BLaER1 (cell line): ENCODE results near the gene AXIN1.
"Not testable (repeated sequence)": the region's sequence is repeated elsewhere in the genome, so short reads cannot be mapped to it uniquely, and the experiment has no call there.

Experiments
- H3K27ac ChIP-seq: shearing (Covaris generic); formaldehyde crosslinking; 2 replicates; pipeline ENCODE4 v1.8.1; 2022
- H3K27me3 ChIP-seq: shearing (Covaris generic); formaldehyde crosslinking; 2 replicates; pipeline ENCODE4 v1.8.1; 2022
- H3K36me3 ChIP-seq: shearing (Covaris generic); formaldehyde crosslinking; 2 replicates; pipeline ENCODE4 v1.8.1; 2022
- H3K4me1 ChIP-seq: shearing (Covaris generic); formaldehyde crosslinking; 2 replicates; pipeline ENCODE4 v1.8.1; 2022
- H3K4me2 ChIP-seq: shearing (Covaris generic); formaldehyde crosslinking; 2 replicates; pipeline ENCODE4 v1.8.1; 2022
- H3K4me3 ChIP-seq: shearing (Covaris generic); formaldehyde crosslinking; 2 replicates; pipeline ENCODE4 v1.8.1; 2022
- H3K9ac ChIP-seq: shearing (Covaris generic); formaldehyde crosslinking; 2 replicates; pipeline ENCODE4 v1.8.1; 2022
- H3K9me3 ChIP-seq: shearing (Covaris generic); formaldehyde crosslinking; 2 replicates; pipeline ENCODE4 v1.8.1; 2022
- H4K20me1 ChIP-seq: shearing (Covaris generic); formaldehyde crosslinking; 2 replicates; pipeline ENCODE4 v1.8.1; 2022
- Cebpa-rat ChIP-seq: shearing (Covaris generic); IDR thresholded peaks from 2 replicates; pipeline ENCODE4 v1.8.1; 2022

AXIN1 gene

DNA sequence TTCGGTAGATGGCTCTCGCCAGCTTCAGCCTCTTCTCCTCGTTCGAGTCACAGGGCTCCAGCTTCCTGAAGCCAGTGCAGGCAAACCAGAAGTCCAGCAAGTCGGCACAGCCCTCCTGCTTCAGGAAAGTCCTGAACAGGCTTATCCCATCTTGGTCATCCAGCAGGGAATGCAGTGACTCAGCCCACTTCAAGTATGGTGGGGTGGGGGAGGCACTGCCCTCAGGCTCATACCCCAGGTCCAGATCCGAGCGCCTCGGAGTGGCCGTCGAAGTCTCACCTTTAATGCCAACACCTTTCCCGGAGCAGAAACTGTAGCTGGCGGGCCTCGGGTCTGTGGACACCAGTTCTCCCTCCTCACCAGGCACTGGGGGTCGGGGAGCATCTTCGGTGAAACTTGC is 5.9 kb downstream of the AXIN1 start:
- H3K9ac ChIP-seq, result no peak overlapping the region
- no peaks in the 10 kb centered on the region for H3K27me3 ChIP-seq
- TF ChIP-seq Cebpa-rat, result no peak
- peaks cover 74% of the 10 kb centered on the region for H3K36me3 ChIP-seq
- H4K20me1 ChIP-seq, result peaks cover 97% of the 10 kb centered on the region
- H3K27ac ChIP-seq, result no peak overlapping the region
- H3K4me2 ChIP-seq, result no peak overlapping the region
- H3K4me3 ChIP-seq, result no peak overlapping the region
- H3K9me3 ChIP-seq, result no peaks in the 10 kb centered on the region
- peaks cover 54% of the 10 kb centered on the region for H3K4me1 ChIP-seq

DNA sequence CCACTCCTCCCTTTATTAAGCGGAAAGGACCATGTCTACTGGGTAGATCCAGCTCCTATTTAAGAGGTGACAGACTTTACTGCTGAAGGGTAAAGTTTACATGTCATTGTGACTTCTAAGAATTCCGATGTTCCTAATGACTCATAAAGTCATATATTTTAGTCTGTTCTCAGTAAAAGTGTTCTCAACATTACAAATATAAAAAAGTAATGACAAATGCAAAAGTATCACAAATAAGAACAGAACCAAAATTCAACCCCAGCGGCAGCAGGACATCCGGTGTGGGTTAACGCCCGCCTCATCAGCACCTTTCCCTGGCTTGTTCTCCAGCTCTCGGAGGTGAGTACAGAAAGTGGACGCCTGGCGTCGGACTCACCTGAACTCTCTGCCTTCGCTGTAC is 6.8 kb downstream of the AXIN1 start:
- Histone ChIP-seq H3K9me3 (no peaks in the 10 kb centered on the region), H3K9ac (no peak overlapping the region), H3K4me2 (no peak overlapping the region), H3K36me3 (peaks cover 81% of the 10 kb centered on the region), H3K27ac (no peak overlapping the region), H4K20me1 (peaks cover 97% of the 10 kb centered on the region), H3K4me3 (no peak overlapping the region), H3K4me1 (peaks cover 47% of the 10 kb centered on the region), H3K27me3 (no peaks in the 10 kb centered on the region)
- TF ChIP-seq Cebpa-rat, result no peak

DNA sequence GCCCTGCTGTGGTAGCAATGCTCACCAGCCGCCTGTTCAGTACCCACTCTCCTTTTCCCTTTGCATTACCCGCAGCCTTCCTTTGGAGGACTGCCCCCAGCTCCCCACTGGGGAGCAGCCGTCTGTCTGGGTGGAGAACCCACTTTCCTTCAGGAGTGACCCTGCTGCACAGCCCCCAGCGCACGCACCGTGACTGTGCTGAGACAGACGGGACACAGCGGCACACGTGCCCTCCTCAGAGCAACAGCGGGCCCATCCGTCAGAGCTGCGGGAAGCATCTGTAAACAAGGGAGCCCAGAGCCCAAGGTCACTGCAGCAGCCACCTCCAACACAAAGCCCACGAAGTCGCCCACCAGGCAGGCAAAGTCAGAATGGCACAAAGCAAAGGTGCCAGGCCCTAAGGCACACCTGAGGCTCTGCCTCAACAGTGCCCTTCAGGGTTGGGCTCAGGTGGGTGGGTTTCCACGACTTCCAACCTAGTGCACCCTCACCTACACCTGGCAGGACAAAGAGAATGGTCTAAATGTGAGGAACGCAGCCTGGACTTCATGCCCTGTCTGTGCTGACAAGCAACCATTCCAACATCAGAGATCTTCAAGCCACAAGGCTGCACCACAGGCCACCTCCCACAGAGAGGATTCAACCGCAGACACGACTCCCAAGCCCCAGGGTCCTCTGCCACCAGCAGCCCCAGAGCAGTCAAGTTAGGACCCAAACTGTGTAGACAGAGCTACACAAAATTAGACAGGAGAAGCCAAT is 9.9 kb downstream of the AXIN1 start:
- Histone ChIP-seq H4K20me1 (peaks cover 97% of the 10 kb centered on the region), H3K36me3 (peaks cover 80% of the 10 kb centered on the region), H3K4me2 (no peak overlapping the region), H3K9me3 (no peaks in the 10 kb centered on the region), H3K4me1 (peaks cover 40% of the 10 kb centered on the region), H3K27me3 (no peaks in the 10 kb centered on the region), H3K4me3 (no peak overlapping the region), H3K27ac (no peak overlapping the region), H3K9ac (no peak overlapping the region)
- no peak for TF ChIP-seq Cebpa-rat

DNA sequence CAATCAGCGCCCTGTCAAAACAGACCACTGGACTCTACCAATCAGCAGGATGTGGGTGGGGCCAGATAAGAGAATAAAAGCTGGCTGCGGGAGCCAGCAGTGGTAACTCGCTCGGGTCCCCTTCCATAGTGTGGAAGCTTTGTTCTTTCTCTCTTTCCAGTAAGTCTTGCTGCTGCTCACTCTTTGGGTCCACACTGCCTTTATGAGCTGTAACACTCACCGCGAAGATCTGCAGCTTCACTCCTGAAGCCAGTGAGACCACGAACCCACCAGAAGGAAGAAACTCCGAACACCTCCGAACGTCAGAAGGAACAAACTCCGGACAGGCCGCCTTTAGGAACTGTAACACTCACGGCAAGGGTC is 10.6 kb downstream of the AXIN1 start:
- not testable (repeated sequence) for H3K27ac ChIP-seq, H3K4me3 ChIP-seq, H3K9ac ChIP-seq, H3K27me3 ChIP-seq, H3K9me3 ChIP-seq, H3K4me2 ChIP-seq
- peaks cover 46% of the 10 kb centered on the region for H3K4me1 ChIP-seq
- peaks cover 73% of the 10 kb centered on the region for H3K36me3 ChIP-seq
- H4K20me1 ChIP-seq, result peaks cover 97% of the 10 kb centered on the region

DNA sequence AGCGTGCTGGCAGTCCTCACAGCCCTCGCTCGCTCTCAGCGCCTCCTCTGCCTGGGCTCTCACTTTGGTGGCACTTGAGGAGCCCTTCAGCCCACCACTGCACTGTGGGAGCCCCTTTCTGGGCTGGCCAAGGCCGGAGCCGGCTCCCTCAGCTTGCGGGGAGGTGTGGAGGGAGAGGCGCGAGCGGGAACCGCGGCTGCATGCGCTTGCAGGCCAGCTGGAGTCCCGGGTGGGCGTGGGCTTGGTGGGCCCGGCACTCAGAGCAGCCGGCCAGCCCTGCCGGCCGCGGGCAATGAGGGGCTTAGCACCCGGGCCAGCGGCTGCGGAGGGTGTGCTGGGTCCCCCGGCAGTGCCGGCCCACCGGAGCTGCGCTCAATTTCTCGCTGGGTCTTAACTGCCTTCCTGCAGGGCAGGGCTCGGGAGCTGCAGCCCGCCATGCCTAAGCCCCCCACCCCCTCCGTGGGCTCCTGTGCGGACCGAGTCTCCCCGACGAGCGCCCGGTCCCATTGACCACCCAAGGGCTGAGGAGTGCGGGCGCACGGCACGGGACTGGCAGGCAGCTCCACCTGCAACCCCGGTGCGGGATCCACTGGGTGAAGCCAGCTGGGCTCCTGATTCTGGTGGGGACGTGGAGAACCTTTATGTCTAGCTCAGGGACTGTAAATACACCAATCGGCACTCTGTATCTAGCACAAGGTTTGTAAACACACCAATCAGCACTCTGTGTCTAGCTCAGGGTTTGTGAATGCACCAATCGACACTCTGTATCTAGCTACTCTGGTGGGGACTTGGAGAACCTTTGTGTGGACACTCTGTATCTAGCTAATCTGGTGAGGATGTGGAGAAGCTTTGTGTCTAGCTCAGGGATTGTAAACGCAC is 11.2 kb downstream of the AXIN1 start:
- Histone ChIP-seq H4K20me1 (peaks cover 97% of the 10 kb centered on the region), H3K36me3 (peaks cover 67% of the 10 kb centered on the region), H3K4me1 (peaks cover 53% of the 10 kb centered on the region)
- H3K9ac ChIP-seq, H3K27me3 ChIP-seq, H3K4me3 ChIP-seq, H3K4me2 ChIP-seq, H3K9me3 ChIP-seq, H3K27ac ChIP-seq: not testable (repeated sequence)

DNA sequence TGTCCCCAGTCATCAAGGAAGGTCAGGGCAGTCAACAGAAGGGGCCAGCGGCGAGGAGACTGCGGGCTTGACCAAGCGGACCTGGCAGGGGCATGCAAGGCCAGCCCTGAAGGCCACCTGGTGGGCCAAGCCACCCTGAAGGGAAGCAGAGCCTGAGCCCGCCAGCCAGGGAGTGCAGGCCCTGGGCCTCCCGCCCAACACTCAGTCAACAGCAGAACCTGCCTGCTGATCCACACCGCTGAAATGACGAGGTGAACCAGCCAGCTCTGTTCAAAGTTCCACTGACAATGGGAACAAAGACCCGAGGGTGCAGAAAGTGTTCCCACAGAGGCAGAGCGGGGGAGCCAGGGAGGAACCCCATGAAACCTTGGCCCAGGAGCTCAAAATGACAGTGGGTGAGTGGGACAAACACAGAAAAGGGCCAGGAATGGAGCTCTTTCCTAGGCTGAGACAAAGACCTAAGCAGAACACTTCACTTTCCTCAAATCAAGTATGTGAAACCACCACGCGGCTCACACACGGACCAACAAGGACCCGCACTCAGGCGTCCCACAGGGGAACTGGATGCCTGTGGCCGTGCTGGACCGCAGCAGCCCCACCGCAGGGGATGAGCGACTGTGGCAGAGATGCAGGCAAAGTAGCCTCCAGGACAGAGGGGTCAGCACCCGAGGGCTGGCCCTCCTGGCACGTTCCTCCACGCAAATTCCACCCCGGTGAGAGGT is 12.0 kb downstream of the AXIN1 start:
- H3K4me2 ChIP-seq, result peak overlapping the region; percentile 59
- peaks cover 97% of the 10 kb centered on the region for H4K20me1 ChIP-seq
- H3K4me1 ChIP-seq, result peaks cover 57% of the 10 kb centered on the region
- no peak for TF ChIP-seq Cebpa-rat
- H3K27ac ChIP-seq, result 0 out of 2 replicates have a peak overlapping the region, but pooled peaks have one; percentile 13
- H3K9me3 ChIP-seq, result no peaks in the 10 kb centered on the region
- H3K9ac ChIP-seq, result no peak overlapping the region
- H3K4me3 ChIP-seq, result no peak overlapping the region
- H3K27me3 ChIP-seq, result no peaks in the 10 kb centered on the region
- H3K36me3 ChIP-seq, result peaks cover 62% of the 10 kb centered on the region

DNA sequence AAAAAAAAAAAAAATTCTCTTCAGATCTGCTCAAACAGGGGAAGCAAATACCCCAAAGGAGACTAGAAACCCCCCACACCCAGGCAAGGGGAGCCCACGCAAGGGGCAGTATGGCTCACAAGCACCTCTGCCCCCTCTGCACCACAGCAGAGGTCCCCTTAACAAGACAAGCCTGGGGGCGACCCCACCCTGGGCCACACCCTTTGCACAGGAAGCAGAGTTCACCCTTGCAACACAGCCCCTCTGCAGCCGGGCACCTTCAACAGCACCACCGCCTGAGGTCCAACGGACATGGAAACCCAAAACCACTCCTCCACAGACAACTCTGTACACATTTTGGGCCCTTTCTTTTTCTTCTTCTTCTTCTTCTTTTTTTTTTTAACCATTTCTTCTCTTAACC is 12.8 kb downstream of the AXIN1 start:
- peak overlapping the region; percentile 59 for H3K4me2 ChIP-seq
- no peak overlapping the region for H3K27ac ChIP-seq
- peaks cover 97% of the 10 kb centered on the region for H4K20me1 ChIP-seq
- H3K9me3 ChIP-seq, result no peaks in the 10 kb centered on the region
- H3K9ac ChIP-seq, result no peak overlapping the region
- no peak overlapping the region for H3K4me3 ChIP-seq
- H3K27me3 ChIP-seq, result no peaks in the 10 kb centered on the region
- peaks cover 57% of the 10 kb centered on the region for H3K4me1 ChIP-seq
- no peak for TF ChIP-seq Cebpa-rat
- peaks cover 54% of the 10 kb centered on the region for H3K36me3 ChIP-seq

DNA sequence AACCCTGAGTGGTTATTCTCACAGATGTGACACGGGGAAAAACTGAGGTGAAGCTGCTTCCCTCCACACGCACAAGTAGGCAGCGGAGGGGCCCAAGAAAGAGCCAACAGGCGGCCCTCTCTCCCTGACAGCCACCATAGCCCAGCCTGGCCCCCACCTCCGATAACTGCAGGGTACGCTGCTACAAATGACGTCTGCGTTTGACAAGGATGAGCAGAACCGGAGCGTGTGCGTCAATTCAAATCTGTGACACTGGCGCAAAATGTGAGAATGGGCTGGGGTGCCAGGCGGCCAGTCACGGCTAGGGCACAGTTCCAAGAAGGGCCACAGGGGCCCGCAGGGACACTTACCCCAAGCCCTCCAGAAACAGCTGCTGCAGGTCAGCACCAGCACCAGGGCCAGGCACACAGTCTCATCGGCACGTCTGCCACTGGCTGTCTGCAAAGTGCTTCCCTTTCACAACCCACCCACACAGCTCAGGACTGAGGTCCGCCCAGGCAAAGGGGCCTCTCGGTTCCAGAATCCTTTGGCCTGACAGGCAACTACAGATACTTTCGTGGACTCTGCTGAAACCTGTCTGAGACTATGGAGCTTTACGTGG is 14.4 kb downstream of the AXIN1 start:
- peaks cover 97% of the 10 kb centered on the region for H4K20me1 ChIP-seq
- no peak overlapping the region for H3K4me2 ChIP-seq
- no peak for TF ChIP-seq Cebpa-rat
- H3K4me1 ChIP-seq, result peaks cover 46% of the 10 kb centered on the region
- no peaks in the 10 kb centered on the region for H3K27me3 ChIP-seq
- H3K27ac ChIP-seq, result no peak overlapping the region
- H3K9ac ChIP-seq, result no peak overlapping the region
- no peaks in the 10 kb centered on the region for H3K9me3 ChIP-seq
- H3K4me3 ChIP-seq, result no peak overlapping the region
- peaks cover 37% of the 10 kb centered on the region for H3K36me3 ChIP-seq

DNA sequence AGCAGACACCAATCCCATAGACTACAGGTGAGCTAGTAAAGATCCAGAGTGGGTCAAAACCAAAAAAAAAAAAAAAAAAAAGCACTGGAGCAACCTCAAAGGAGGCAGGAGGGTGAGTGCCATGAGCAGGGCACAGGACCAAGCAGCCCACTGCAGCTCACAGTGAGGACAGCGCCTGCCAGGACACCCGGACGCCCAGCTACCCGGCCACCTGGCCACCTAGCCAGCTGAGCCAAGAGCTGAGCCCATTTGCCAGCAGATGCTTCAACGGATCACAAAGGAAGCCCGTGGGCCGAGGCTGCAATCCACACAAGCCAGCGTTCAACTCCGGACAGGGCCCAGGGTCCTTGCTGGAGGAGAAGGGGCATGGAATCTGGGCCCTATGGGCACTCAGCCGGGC is 15.1 kb downstream of the AXIN1 start:
- Histone ChIP-seq H3K9me3 (no peaks in the 10 kb centered on the region), H3K4me2 (no peak overlapping the region; the same call in 1 of the 2 replicates), H3K36me3 (peaks cover 31% of the 10 kb centered on the region), H3K27me3 (no peaks in the 10 kb centered on the region), H4K20me1 (peaks cover 97% of the 10 kb centered on the region), H3K4me1 (peaks cover 42% of the 10 kb centered on the region), H3K9ac (no peak overlapping the region), H3K27ac (no peak overlapping the region), H3K4me3 (no peak overlapping the region)
- TF ChIP-seq Cebpa-rat, result no peak
